SH-SY5Y (cell line): Measurements from ENCODE around the gene SST.

Experiments
- GATA2 ChIP-seq: IDR thresholded peaks from 2 replicates; pipeline ENCODE4 v1.6.1; 2011; ENCODE audit warnings: mild to moderate bottlenecking, low read depth, low read length
- GATA3 ChIP-seq: IDR thresholded peaks from 2 replicates; pipeline ENCODE4 v1.6.1; 2011; ENCODE audit warnings: low read depth, mild to moderate bottlenecking, low read length, moderate library complexity

Gene SST

DNA sequence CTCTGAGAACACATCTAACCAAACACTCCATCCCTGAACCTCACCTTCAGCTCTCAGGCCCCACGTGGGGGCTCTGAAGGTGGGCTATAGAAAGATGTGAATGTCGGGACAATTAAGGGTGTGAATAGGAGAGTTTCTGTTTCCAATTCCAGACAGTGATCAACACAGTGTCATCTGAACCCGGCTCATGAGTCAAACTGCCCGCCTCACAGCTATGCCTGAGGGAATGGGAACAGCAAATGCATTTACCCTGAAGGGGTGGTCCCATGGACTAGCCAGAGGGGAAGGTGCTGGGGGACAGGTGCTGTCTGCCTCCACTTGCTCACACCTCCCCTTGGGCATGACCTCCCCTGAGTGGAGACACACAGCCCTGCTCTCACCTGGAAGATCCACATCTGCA is 25.8 kb upstream of the SST start:
- no peak for TF ChIP-seq GATA2
- no peak for TF ChIP-seq GATA3

DNA sequence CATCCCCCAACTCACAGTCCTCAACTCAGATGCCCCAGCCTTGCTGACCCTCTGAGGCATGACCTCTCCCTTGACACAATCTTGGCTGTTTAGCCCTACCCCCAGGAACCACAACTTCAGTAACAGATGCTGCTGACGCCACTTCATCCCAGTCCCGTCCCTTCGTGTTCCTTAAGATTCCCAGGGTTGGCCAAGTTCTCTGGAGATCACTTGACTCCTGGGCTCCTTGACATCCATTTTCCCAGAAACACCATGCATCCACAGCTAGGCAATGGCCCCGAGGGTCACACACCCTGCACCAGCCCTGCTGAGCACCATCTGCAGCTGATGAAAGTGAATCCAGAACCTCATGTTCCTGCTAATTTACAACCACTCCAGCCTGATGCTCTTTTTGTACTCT is 25.3 kb upstream of the SST start:
- TF ChIP-seq GATA3 (no peak), GATA2 (no peak)

GRCh38 chr3:187694801-187695200 is 24.6 kb upstream of the SST start:
- TF ChIP-seq GATA3 (no peak), GATA2 (no peak)

GRCh38 chr3:187693431-187693830 is 23.2 kb upstream of the SST start:
- TF ChIP-seq GATA3 (no peak), GATA2 (no peak)

GRCh38 chr3:187689984-187690383 is 19.8 kb upstream of the SST start:
- no peak for TF ChIP-seq GATA2
- TF ChIP-seq GATA3 = no peak

GRCh38 chr3:187686621-187687273 is 16.6 kb upstream of the SST start:
- TF ChIP-seq GATA3 (no peak), GATA2 (no peak)

GRCh38 chr3:187685948-187686347 is 15.8 kb upstream of the SST start:
- TF ChIP-seq GATA3 (no peak), GATA2 (no peak)

- TF ChIP-seq GATA3 = no peak
- TF ChIP-seq GATA2 = no peak
These were observed 14.7 kb upstream of the SST start for GRCh38 chr3:187684880-187685279.

- TF ChIP-seq GATA2 (no peak), GATA3 (no peak)
These were observed 14.2 kb upstream of the SST start for GRCh38 chr3:187684444-187684843.

DNA sequence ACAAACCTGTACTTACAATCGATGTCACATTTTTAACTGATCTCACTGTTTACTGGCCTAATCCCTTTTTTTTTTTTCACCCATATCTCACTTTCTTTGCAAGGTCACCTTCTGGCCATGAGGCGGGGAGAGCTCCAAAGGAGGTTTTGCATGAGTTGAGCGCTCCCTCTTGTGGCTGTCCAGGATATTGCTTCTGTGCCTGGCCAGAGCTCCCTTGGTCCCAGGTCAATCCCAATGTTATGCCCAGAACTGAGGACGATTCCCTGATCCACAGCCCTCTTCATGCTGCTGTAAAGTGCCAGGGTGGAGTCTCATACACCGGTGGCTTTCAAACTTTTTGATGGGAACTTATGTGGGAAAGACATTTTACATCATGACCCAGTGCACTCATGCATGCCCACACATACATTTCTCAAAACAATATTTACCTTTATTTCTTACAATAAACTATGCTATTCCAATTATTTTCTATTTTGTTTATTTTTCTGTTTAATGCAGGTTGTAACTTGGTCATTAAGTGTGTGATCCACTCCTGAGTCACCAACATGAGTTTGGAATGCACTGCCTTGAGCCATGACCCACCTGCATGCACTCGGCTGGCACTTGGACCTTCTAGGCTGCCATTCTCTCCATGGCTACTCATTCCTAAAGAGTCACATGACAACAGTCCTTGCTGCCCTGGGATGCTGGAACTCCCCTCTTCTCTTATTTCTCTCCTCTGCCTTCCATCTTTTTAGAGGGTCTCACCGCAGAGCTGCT is 9.6 kb upstream of the SST start:
- TF ChIP-seq GATA3 (no peak), GATA2 (no peak)

- TF ChIP-seq GATA2 (no peak), GATA3 (no peak)
These were observed 8.6 kb upstream of the SST start for GRCh38 chr3:187678726-187679268.

DNA sequence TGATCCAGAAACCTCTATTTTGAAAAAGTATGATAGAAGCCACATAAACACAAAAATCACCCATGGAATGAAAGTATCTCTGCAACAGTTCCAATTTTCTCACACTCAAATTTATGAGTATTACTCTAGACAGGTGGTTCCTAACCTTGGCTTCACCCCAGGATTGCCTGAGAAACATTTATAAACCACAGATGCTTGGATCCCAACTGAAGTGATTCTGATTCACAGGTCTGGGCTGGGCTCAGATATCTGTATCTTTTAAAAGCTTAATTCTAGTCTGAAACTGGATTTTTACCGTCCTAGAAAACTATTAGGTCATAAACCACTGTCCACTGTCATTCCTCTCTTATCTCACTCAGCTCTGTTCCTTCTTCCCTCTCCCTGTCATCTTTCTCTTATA is 7.4 kb upstream of the SST start:
- TF ChIP-seq GATA2 = no peak

- TF ChIP-seq GATA2 (no peak), GATA3 (no peak)
These were observed 2.8 kb upstream of the SST start for GRCh38 chr3:187673012-187673411.

GRCh38 chr3:187667526-187667925 is 2.7 kb downstream of the SST start:
- no peak for TF ChIP-seq GATA3
- no peak for TF ChIP-seq GATA2

DNA sequence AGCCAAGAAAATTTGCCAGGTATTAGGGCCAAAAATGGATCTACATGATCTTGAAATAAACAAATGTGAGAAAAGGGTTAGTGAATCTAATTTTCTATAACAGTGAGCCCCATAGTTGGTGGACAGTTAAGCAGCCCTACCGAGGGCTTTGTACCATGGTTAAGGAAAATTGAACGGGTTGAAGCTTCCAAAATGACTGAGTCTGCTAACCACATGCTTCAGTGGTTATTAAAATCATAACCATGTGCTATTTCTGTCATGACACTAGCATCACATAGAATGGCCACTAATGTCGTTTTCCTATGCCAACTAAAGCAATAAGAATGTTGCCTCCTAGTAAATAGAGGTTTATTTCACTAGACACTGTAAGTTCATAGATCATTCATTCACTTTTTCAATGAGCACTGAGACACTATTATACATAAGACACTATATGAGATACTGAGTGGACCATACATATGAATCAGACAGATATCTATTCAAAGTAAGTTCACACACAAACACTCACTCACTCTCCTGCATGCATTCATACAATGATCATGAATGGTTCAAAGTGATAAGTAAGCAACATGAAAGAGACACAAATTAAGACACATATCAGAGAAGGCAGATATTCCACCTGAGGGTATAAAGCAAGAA is 4.3 kb downstream of the SST start:
- no peak for TF ChIP-seq GATA3
- TF ChIP-seq GATA2 = no peak
